ENCODE results near the gene AFF2. TPM values are rescaled to one million over a fixed set of nuclear protein-coding genes. Genes with fewer than 3 reads are reported as not detected.

Gene AFF2
- total and polyA plus RNA-seq, 2 donors from 2014 or later: 0.09 to 5.7 TPM

DNA sequence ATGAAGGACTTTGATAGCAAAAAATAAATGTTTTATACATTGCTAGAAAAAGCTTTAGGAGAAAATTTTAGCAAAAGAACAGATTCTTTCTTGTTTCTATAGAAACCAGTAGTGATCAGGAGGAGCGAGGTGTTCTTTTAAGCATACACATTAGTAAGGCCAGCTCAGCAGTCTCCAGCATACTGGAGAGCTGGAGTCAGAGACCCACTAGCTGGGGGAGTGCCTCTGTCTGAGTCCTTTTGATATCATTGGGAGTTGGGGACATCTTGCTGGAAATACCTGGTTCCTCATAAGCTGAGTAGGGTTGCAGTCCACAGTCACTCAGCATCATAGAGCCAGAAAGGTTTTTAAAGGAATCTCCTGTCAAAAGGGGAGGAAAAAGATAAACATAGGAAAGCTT is 67.4 kb downstream of the AFF2 start:
- DNase-seq: no peak
- Histone ChIP-seq H3K9ac (ENCODE audit: low read length in 3 of 3) (no peak overlapping the region), H3K36me3 (ENCODE audit: control insufficient read depth in 2 of 3, insufficient read depth in 3 of 3, low read length in 3 of 3) (no peaks in the 10 kb centered on the region), H3K27ac (ENCODE audit: low read depth in 2 of 2, low read length in 2 of 2) (no peak overlapping the region), H3K27me3 (ENCODE audit: control insufficient read depth, insufficient read depth, low read length) (no peaks in the 10 kb centered on the region), H3K4me3 (ENCODE audit: low read length in 3 of 3) (no peak overlapping the region), H3K9me3 (ENCODE audit: control insufficient read depth in 2 of 3, insufficient read depth in 1 of 3, low read length in 3 of 3) (no peaks in the 10 kb centered on the region), H3K4me1 (ENCODE audit: control insufficient read depth in 2 of 3, insufficient read depth in 2 of 3, low read depth in 1 of 3, low read length in 3 of 3) (no peaks in the 10 kb centered on the region)
- no peak for FAIRE-seq
- TF ChIP-seq, protein P1, sequence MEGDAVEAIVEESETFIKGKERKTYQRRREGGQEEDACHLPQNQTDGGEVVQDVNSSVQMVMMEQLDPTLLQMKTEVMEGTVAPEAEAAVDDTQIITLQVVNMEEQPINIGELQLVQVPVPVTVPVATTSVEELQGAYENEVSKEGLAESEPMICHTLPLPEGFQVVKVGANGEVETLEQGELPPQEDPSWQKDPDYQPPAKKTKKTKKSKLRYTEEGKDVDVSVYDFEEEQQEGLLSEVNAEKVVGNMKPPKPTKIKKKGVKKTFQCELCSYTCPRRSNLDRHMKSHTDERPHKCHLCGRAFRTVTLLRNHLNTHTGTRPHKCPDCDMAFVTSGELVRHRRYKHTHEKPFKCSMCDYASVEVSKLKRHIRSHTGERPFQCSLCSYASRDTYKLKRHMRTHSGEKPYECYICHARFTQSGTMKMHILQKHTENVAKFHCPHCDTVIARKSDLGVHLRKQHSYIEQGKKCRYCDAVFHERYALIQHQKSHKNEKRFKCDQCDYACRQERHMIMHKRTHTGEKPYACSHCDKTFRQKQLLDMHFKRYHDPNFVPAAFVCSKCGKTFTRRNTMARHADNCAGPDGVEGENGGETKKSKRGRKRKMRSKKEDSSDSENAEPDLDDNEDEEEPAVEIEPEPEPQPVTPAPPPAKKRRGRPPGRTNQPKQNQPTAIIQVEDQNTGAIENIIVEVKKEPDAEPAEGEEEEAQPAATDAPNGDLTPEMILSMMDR (IDR thresholded peaks at IDR 0.05; ENCODE audit: borderline replicate concordance, extremely low read depth, insufficient read depth): no peak
- intact Hi-C loops (cut with DNase I): no loop called here

- TF ChIP-seq, protein P1 (IDR thresholded peaks at IDR 0.05; ENCODE audit: borderline replicate concordance, extremely low read depth, insufficient read depth): no peak
- Histone ChIP-seq H3K36me3 (ENCODE audit: control insufficient read depth in 2 of 3, insufficient read depth in 3 of 3, low read length in 3 of 3) (no peaks in the 10 kb centered on the region), H3K4me3 (ENCODE audit: low read length in 3 of 3) (no peak overlapping the region), H3K27ac (ENCODE audit: low read depth in 2 of 2, low read length in 2 of 2) (no peak overlapping the region), H3K4me1 (ENCODE audit: control insufficient read depth in 2 of 3, insufficient read depth in 2 of 3, low read depth in 1 of 3, low read length in 3 of 3) (no peaks in the 10 kb centered on the region), H3K9ac (ENCODE audit: low read length in 3 of 3) (no peak overlapping the region), H3K9me3 (ENCODE audit: control insufficient read depth in 2 of 3, insufficient read depth in 1 of 3, low read length in 3 of 3) (no peaks in the 10 kb centered on the region), H3K27me3 (ENCODE audit: control insufficient read depth, insufficient read depth, low read length) (no peaks in the 10 kb centered on the region)
- intact Hi-C loops (cut with DNase I): no loop called here
- FAIRE-seq: no peak
- DNase-seq: no peak
Observed at GRCh38 chrX:148568763-148569162, 68.3 kb downstream of the AFF2 start.

GRCh38 chrX:148572337-148572736 is 71.9 kb downstream of the AFF2 start:
- H3K4me1 ChIP-seq (ENCODE audit: control insufficient read depth in 2 of 3, insufficient read depth in 2 of 3, low read depth in 1 of 3, low read length in 3 of 3): no peaks in the 10 kb centered on the region
- H3K9ac ChIP-seq (ENCODE audit: low read length in 3 of 3): no peak overlapping the region
- DNase-seq (no peak), FAIRE-seq (no peak)
- intact Hi-C loops (cut with DNase I): no loop called here
- no peaks in the 10 kb centered on the region for H3K27me3 ChIP-seq (ENCODE audit: control insufficient read depth, insufficient read depth, low read length)
- H3K36me3 ChIP-seq (ENCODE audit: control insufficient read depth in 2 of 3, insufficient read depth in 3 of 3, low read length in 3 of 3): no peaks in the 10 kb centered on the region
- H3K27ac ChIP-seq (ENCODE audit: low read depth in 2 of 2, low read length in 2 of 2): no peak overlapping the region
- H3K9me3 ChIP-seq (ENCODE audit: control insufficient read depth in 2 of 3, insufficient read depth in 1 of 3, low read length in 3 of 3): no peaks in the 10 kb centered on the region
- H3K4me3 ChIP-seq (ENCODE audit: low read length in 3 of 3): no peak overlapping the region
- TF ChIP-seq, protein P1 (IDR thresholded peaks at IDR 0.05; ENCODE audit: borderline replicate concordance, extremely low read depth, insufficient read depth): no peak

DNA sequence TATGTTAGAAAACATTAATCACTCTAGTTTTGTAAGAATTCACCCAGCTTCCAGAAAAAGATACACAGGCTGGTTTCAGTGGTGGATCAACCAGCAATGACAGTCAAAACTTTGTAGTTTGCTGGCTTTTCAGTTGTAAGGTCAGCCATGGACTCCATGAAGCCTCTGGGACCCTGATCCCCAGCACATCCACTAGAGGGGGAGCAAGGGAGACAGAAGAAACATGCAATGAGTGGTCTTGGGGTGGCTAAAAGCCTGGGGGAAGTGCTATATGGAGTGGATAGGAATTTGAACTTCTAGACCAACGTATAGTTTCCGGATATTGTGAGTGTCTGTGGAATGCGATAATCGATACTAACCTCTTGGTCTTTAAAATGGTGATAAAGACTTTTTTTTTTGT is 72.7 kb downstream of the AFF2 start:
- no peaks in the 10 kb centered on the region for H3K4me1 ChIP-seq (ENCODE audit: control insufficient read depth in 2 of 3, insufficient read depth in 2 of 3, low read depth in 1 of 3, low read length in 3 of 3)
- no peak for FAIRE-seq

More for the DNA sequence above, 72.7 kb downstream of the AFF2 start:
- Histone ChIP-seq H3K4me3 (ENCODE audit: low read length in 3 of 3) (no peak overlapping the region), H3K27me3 (ENCODE audit: control insufficient read depth, insufficient read depth, low read length) (no peaks in the 10 kb centered on the region), H3K27ac (ENCODE audit: low read depth in 2 of 2, low read length in 2 of 2) (no peak overlapping the region), H3K36me3 (ENCODE audit: control insufficient read depth in 2 of 3, insufficient read depth in 3 of 3, low read length in 3 of 3) (no peaks in the 10 kb centered on the region), H3K9ac (ENCODE audit: low read length in 3 of 3) (no peak overlapping the region), H3K9me3 (ENCODE audit: control insufficient read depth in 2 of 3, insufficient read depth in 1 of 3, low read length in 3 of 3) (no peaks in the 10 kb centered on the region)
- intact Hi-C loops (cut with DNase I): no loop called here
- TF ChIP-seq, protein P1 (IDR thresholded peaks at IDR 0.05; ENCODE audit: borderline replicate concordance, extremely low read depth, insufficient read depth): no peak
- DNase-seq: no peak
